Measurements from ENCODE around the gene PNMT. TPM values are rescaled to one million over a fixed set of nuclear protein-coding genes. Genes with fewer than 3 reads are reported as not detected.

PNMT gene
- total RNA-seq, 1 experiment from 2014 or later = not detected

GRCh38 chr17:39658346-39658745 is 9.9 kb upstream of the PNMT start:
- Histone ChIP-seq H3K27me3 (ENCODE audit: low read length) (no peaks in the 10 kb centered on the region), H3K4me2 (ENCODE audit: low read depth, low read length, poor library complexity, severe bottlenecking) (no peak overlapping the region), H3K4me1 (ENCODE audit: low read length) (peaks cover 2% of the 10 kb centered on the region; the same call in 1 of the 2 replicates), H3K4me3 (ENCODE audit: low read length) (no peak overlapping the region), H3K9me3 (ENCODE audit: low read length) (no peaks in the 10 kb centered on the region), H3K79me2 (ENCODE audit: low read length) (peaks cover 15% of the 10 kb centered on the region), H2AFZ (ENCODE audit: low read length) (no peak overlapping the region), H4K20me1 (ENCODE audit: insufficient read depth, low read depth, low read length) (peaks cover 8% of the 10 kb centered on the region), H3K36me3 (ENCODE audit: insufficient read depth, low read length) (no peaks in the 10 kb centered on the region), H3K9me2 (replicated peaks; ENCODE audit: insufficient read depth, low read length) (no peaks in the 10 kb centered on the region), H3K27ac (ENCODE audit: low read length) (no peak overlapping the region), H3K9ac (ENCODE audit: low read length) (no peak overlapping the region)
- no peak for DNase-seq

DNA sequence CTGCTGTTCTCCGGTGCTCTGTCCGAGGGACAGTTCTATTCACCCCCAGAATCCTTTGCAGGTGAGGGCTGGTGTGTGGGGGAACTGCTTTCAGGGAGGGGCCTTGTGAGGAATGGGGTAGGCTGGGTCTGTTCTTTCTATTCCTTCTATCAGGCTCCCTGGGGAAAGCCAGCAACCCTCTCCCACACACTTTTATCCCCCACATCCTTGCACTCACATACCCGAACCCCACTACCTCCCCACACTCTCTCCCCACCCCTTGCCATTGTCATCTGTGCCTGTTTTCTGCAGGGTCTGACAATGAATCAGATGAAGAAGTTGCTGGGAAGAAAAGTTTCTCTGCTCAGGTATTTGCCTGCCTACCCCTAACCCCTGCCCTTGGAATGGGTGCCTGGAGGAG is 9.5 kb upstream of the PNMT start:
- DNase-seq = no peak
- Histone ChIP-seq H3K4me3 (ENCODE audit: low read length) (no peak overlapping the region), H3K4me1 (ENCODE audit: low read length) (peaks cover 2% of the 10 kb centered on the region; the same call in 1 of the 2 replicates), H3K27me3 (ENCODE audit: low read length) (no peaks in the 10 kb centered on the region), H3K9me3 (ENCODE audit: low read length) (no peaks in the 10 kb centered on the region), H4K20me1 (ENCODE audit: insufficient read depth, low read depth, low read length) (peaks cover 4% of the 10 kb centered on the region; the same call in 1 of the 2 replicates), H3K36me3 (ENCODE audit: insufficient read depth, low read length) (no peaks in the 10 kb centered on the region), H3K9ac (ENCODE audit: low read length) (no peak overlapping the region), H3K9me2 (replicated peaks; ENCODE audit: insufficient read depth, low read length) (no peaks in the 10 kb centered on the region), H3K27ac (ENCODE audit: low read length) (no peak overlapping the region), H3K79me2 (ENCODE audit: low read length) (peaks cover 12% of the 10 kb centered on the region), H3K4me2 (ENCODE audit: low read depth, low read length, poor library complexity, severe bottlenecking) (no peak overlapping the region), H2AFZ (ENCODE audit: low read length) (no peak overlapping the region)

DNA sequence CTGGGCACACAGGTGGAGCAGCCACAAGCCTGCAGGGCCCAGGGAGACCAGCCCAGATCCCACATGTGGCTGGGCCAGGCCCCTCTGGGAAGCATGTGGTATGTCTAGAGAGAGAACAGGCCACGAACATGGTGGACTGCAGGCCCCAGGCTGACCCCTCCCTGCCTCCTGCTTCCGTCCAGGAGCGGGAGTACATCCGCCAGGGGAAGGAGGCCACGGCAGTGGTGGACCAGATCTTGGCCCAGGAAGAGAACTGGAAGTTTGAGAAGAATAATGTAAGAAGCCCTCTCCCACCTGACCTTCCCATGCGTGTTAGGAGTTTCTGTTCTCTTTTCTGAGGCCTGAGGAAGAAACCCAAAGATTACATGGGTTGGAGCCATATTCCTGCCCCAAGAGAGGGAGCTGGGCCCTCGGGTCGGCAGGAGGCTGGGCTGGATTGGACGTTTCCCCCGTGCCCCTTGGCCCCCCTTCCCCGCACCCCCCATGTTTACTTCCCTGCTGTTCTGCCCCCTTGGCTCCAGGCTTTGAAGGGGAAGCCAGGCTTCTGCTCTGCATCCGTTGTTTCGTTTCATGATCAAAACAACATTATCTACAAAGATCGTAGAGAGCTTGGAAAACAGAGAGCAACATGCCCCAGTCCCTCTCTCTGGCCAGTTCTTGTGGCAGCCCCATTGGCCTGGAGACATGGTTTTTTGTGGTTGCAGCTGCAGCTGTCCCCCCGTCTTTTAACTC is 8.8 kb upstream of the PNMT start:
- Histone ChIP-seq H3K27ac (ENCODE audit: low read length) (no peak overlapping the region), H3K4me1 (ENCODE audit: low read length) (peaks cover 2% of the 10 kb centered on the region; the same call in 1 of the 2 replicates)

GRCh38 chr17:39660011-39660360 is 8.3 kb upstream of the PNMT start:
- Histone ChIP-seq H3K4me2 (ENCODE audit: low read depth, low read length, poor library complexity, severe bottlenecking) (no peak overlapping the region), H3K36me3 (ENCODE audit: insufficient read depth, low read length) (no peaks in the 10 kb centered on the region), H3K9ac (ENCODE audit: low read length) (no peak overlapping the region), H4K20me1 (ENCODE audit: insufficient read depth, low read depth, low read length) (no peaks in the 10 kb centered on the region), H3K9me2 (replicated peaks; ENCODE audit: insufficient read depth, low read length) (no peaks in the 10 kb centered on the region), H3K27ac (ENCODE audit: low read length) (no peak overlapping the region), H3K4me1 (ENCODE audit: low read length) (peaks cover 2% of the 10 kb centered on the region; the same call in 1 of the 2 replicates), H3K79me2 (ENCODE audit: low read length) (peaks cover 3% of the 10 kb centered on the region), H3K27me3 (ENCODE audit: low read length) (no peaks in the 10 kb centered on the region), H3K4me3 (ENCODE audit: low read length) (no peak overlapping the region), H3K9me3 (ENCODE audit: low read length) (no peaks in the 10 kb centered on the region), H2AFZ (ENCODE audit: low read length) (no peak overlapping the region)
- no peak for DNase-seq

More for the DNA sequence above, 8.8 kb upstream of the PNMT start:
- Histone ChIP-seq H3K27me3 (ENCODE audit: low read length) (no peaks in the 10 kb centered on the region), H3K9ac (ENCODE audit: low read length) (no peak overlapping the region), H2AFZ (ENCODE audit: low read length) (no peak overlapping the region), H3K4me2 (ENCODE audit: low read depth, low read length, poor library complexity, severe bottlenecking) (no peak overlapping the region), H3K36me3 (ENCODE audit: insufficient read depth, low read length) (no peaks in the 10 kb centered on the region), H4K20me1 (ENCODE audit: insufficient read depth, low read depth, low read length) (peaks cover 4% of the 10 kb centered on the region; the same call in 1 of the 2 replicates), H3K79me2 (ENCODE audit: low read length) (peaks cover 8% of the 10 kb centered on the region), H3K4me3 (ENCODE audit: low read length) (no peak overlapping the region), H3K9me2 (replicated peaks; ENCODE audit: insufficient read depth, low read length) (no peaks in the 10 kb centered on the region), H3K9me3 (ENCODE audit: low read length) (no peaks in the 10 kb centered on the region)
- DNase-seq = no peak

- H3K4me1 ChIP-seq (ENCODE audit: low read length) = peaks cover 2% of the 10 kb centered on the region; the same call in 1 of the 2 replicates
- no peaks in the 10 kb centered on the region for H3K27me3 ChIP-seq (ENCODE audit: low read length)
- H3K9ac ChIP-seq (ENCODE audit: low read length) = no peak overlapping the region
- no peaks in the 10 kb centered on the region for H3K9me3 ChIP-seq (ENCODE audit: low read length)
- H3K4me2 ChIP-seq (ENCODE audit: low read depth, low read length, poor library complexity, severe bottlenecking) = no peak overlapping the region
- no peak overlapping the region for H3K27ac ChIP-seq (ENCODE audit: low read length)
- no peak for DNase-seq
- peaks cover 3% of the 10 kb centered on the region; the same call in 1 of the 2 replicates for H3K79me2 ChIP-seq (ENCODE audit: low read length)
- H3K4me3 ChIP-seq (ENCODE audit: low read length) = no peak overlapping the region
- no peaks in the 10 kb centered on the region for H3K9me2 ChIP-seq (replicated peaks; ENCODE audit: insufficient read depth, low read length)
- no peaks in the 10 kb centered on the region for H4K20me1 ChIP-seq (ENCODE audit: insufficient read depth, low read depth, low read length)
- no peaks in the 10 kb centered on the region for H3K36me3 ChIP-seq (ENCODE audit: insufficient read depth, low read length)
- no peak overlapping the region for H2AFZ ChIP-seq (ENCODE audit: low read length)
These were observed 7.6 kb upstream of the PNMT start for GRCh38 chr17:39660397-39661385.

DNA sequence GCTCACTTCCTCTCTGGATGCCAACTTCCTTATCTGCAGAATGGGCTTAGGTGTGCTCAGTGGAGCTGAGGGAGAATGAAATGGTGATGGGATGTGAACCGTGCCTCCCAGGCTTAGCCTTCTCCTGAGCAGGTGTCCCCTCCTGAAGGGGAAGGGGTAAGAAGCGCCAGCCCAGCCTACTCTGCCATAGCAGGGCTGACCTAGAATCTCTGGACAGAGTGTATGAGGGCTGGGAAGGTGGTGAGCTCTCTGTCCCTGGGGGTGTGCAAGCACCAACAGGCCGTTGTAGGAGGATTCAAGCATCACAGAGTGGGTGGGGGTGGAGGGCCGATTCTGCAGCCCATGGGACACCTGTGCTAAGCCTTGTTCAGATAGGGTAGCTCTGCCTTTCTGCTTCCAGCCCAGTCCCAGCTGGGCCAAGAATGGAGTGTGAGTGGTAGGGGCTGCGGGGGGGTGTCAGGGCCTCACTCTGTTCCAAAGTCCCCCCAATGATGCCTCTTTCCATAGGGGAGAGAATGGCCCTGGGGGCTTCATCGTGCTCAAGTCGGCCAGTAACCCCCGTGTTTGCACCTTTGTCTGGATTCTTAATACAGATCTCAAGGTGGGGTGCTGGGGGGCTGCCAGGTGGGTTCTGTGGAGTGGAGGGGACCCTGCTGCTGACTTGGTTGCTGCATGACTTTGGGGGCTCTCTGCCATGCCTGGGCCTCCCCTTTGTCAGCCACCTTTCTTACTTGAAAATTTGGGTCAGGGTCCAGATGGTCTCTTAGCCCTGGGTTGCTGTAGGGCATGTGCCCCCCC is 6.3 kb upstream of the PNMT start:
- Histone ChIP-seq H4K20me1 (ENCODE audit: insufficient read depth, low read depth, low read length) (no peaks in the 10 kb centered on the region; the same call in 1 of the 2 replicates), H3K4me1 (ENCODE audit: low read length) (peaks cover 3% of the 10 kb centered on the region), H3K4me2 (ENCODE audit: low read depth, low read length, poor library complexity, severe bottlenecking) (no peak overlapping the region), H2AFZ (ENCODE audit: low read length) (no peak overlapping the region), H3K4me3 (ENCODE audit: low read length) (no peak overlapping the region), H3K27ac (ENCODE audit: low read length) (no peak overlapping the region), H3K9me3 (ENCODE audit: low read length) (no peaks in the 10 kb centered on the region), H3K9me2 (replicated peaks; ENCODE audit: insufficient read depth, low read length) (no peaks in the 10 kb centered on the region), H3K36me3 (ENCODE audit: insufficient read depth, low read length) (no peaks in the 10 kb centered on the region), H3K27me3 (ENCODE audit: low read length) (no peaks in the 10 kb centered on the region), H3K79me2 (ENCODE audit: low read length) (no peaks in the 10 kb centered on the region), H3K9ac (ENCODE audit: low read length) (no peak overlapping the region)
- no peak for DNase-seq

DNA sequence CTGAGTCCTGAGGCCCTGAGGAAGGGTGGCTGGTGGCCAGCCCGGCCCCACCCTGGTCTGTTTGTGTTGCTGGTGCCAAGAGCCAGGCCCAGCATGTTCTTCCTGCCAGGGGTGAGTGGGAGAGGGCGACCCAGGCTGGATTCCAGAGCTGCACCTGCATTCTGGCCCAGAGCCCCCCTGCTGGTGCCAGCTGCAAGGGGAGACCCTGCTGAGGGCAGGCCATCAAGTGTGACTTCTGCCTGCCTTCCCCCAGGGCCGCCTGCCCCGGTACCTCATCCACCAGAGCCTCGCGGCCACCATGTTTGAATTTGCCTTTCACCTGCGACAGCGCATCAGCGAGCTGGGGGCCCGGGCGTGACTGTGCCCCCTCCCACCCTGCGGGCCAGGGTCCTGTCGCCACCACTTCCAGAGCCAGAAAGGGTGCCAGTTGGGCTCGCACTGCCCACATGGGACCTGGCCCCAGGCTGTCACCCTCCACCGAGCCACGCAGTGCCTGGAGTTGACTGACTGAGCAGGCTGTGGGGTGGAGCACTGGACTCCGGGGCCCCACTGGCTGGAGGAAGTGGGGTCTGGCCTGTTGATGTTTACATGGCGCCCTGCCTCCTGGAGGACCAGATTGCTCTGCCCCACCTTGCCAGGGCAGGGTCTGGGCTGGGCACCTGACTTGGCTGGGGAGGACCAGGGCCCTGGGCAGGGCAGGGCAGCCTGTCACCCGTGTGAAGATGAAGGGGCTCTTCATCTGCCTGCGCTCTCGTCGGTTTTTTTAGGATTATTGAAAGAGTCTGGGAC is 5.5 kb upstream of the PNMT start:
- no peak overlapping the region for H3K9ac ChIP-seq (ENCODE audit: low read length)
- no peak overlapping the region for H3K4me2 ChIP-seq (ENCODE audit: low read depth, low read length, poor library complexity, severe bottlenecking)
- no peaks in the 10 kb centered on the region for H3K27me3 ChIP-seq (ENCODE audit: low read length)
- H4K20me1 ChIP-seq (ENCODE audit: insufficient read depth, low read depth, low read length) = no peaks in the 10 kb centered on the region; the same call in 1 of the 2 replicates
- H3K27ac ChIP-seq (ENCODE audit: low read length) = no peak overlapping the region
- no peaks in the 10 kb centered on the region for H3K79me2 ChIP-seq (ENCODE audit: low read length)
- H3K36me3 ChIP-seq (ENCODE audit: insufficient read depth, low read length) = no peaks in the 10 kb centered on the region
- no peak for DNase-seq
- no peak overlapping the region for H2AFZ ChIP-seq (ENCODE audit: low read length)
- H3K9me2 ChIP-seq (replicated peaks; ENCODE audit: insufficient read depth, low read length) = no peaks in the 10 kb centered on the region
- H3K4me1 ChIP-seq (ENCODE audit: low read length) = peaks cover 11% of the 10 kb centered on the region
- H3K9me3 ChIP-seq (ENCODE audit: low read length) = no peaks in the 10 kb centered on the region
- H3K4me3 ChIP-seq (ENCODE audit: low read length) = no peak overlapping the region

All from Karpas-422 (cell line).